Esophagus muscularis mucosa (tissue), 4 donors: Measurements from ENCODE around the gene ICE2. TPM values are rescaled to one million over a fixed set of nuclear protein-coding genes. Genes with fewer than 3 reads are reported as not detected.

ENCODE experiments used
- DNase-seq: peaks from one replicate; pipeline ENCODE4 v3.0.0-alpha.2; 2017; ENCODE audit errors: extremely low spot score
- H3K27ac ChIP-seq, 4 donors: fragments of 200-600 bp; sonication (generic); replicated peaks in 1 of 4; 1 replicate in 3 of 4; 2 replicates in 1 of 4; pipeline ENCODE4 v1.5.1; 2016 to 2019; ENCODE audit warnings: mild to moderate bottlenecking in 1 of 4
- H3K27me3 ChIP-seq, 4 donors: fragments of 200-600 bp; sonication (generic); one replicate each; pipeline versions ENCODE4 v1.5.1 to v1.6.0; 2016 to 2019
- H3K36me3 ChIP-seq, 4 donors: fragments of 200-600 bp; sonication (generic); one replicate each; pipeline ENCODE4 v1.5.1; 2016 to 2019
- H3K4me1 ChIP-seq, 4 donors: fragments of 200-600 bp; sonication (generic); one replicate each; pipeline ENCODE4 v1.5.1; 2016 to 2019
- H3K4me3 ChIP-seq, 4 donors: fragments of 200-600 bp; sonication (generic); 1 replicate in 2 of 4; 2 replicates in 2 of 4; pipeline ENCODE4 v1.5.1; 2016 to 2019; ENCODE audit warnings: mild to moderate bottlenecking in 4 of 4, moderate library complexity in 1 of 4
- H3K9me3 ChIP-seq, 4 donors: fragments of 200-600 bp; sonication (generic); 1 replicate in 3 of 4; 2 replicates in 1 of 4; pipeline ENCODE4 v1.5.1; 2016 to 2019
- EP300 ChIP-seq: sonication (generic); formaldehyde crosslinking; IDR thresholded peaks from one replicate; pipeline ENCODE4 v1.6.1; 2017; ENCODE audit warnings: antibody characterized with exemption
- POLR2A ChIP-seq: fragments of 450-650 bp; IDR thresholded peaks from one replicate; pipeline ENCODE4 v1.6.1; 2017; ENCODE audit warnings: antibody characterized with exemption, moderate library complexity, mild to moderate bottlenecking, low read depth
- POLR2AphosphoS5 ChIP-seq, 2 donors: sonication (generic); formaldehyde crosslinking; IDR thresholded peaks; one replicate each; pipeline ENCODE4 v1.6.1; 2017; ENCODE audit warnings: antibody characterized with exemption in 2 of 2
- WGBS: methylation state at CpG from one replicate; pipeline ENCODE4 v1.1.5; 2018; 5-methylcytosine and 5-hydroxymethylcytosine counted together
- intact Hi-C: fragments of 100-400 bp; cut with DNase I; formaldehyde crosslinking; loops from one replicate; pipeline ENCODE4 v1.15.1; 2023
- total RNA-seq, 4 donors: library from RNA; depleted of rRNA; stranded (reverse); fragments of >200 nt; gene quantifications; one replicate each; pipeline versions ENCODE4 v1.1.0 to v1.2.1, GENCODE V29; 2016
- TF ChIP-seq, protein P1 (sequence below), 3 experiments: fragments of 200-600 bp in 2 of 3; fragments of 450-650 bp in 1 of 3; sonication (generic) in 2 of 3; IDR thresholded peaks; one replicate each; pipeline ENCODE4 v1.5.1; 2017 to 2019; ENCODE audit warnings: antibody characterized with exemption in 3 of 3, mild to moderate bottlenecking in 2 of 3, moderate library complexity in 1 of 3

The ICE2 gene
- total RNA-seq, 4 donors from 2014 or later: 17.4 to 30.4 (median 21.3) TPM

DNA sequence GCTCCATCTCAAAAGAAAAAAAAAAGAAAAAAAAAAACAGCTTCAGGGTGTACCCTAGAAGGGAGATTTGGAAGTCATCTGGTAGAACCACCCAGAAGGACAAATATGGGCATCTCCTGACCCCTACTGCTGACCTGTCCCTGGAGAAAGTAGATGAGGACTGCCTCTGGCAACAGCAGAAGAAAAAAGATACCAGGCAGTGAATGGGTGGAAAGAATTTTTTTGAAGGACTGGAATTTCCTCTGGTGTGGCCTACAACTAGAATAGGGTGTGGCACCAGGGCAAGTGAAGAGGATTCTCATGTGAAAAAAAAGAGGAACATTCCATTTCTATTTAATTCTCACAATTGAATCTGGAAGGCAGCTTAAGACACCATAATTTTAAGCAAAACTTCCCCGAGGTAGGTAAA, 84.2 kb downstream of the ICE2 start:
- peak overlapping the region in 2 of 4 donors; percentile 20 to 86 for H3K4me3 ChIP-seq
- intact Hi-C loops: loop anchor here (5.0 kb wide), 1 partner anchor 32 kb away; no protein-coding TSS in a partner anchor
- TF ChIP-seq POLR2AphosphoS5 (IDR thresholded peaks at IDR 0.05): no peak
- TF ChIP-seq POLR2A: no peak
- no peak for TF ChIP-seq EP300
- TF ChIP-seq, protein P1, sequence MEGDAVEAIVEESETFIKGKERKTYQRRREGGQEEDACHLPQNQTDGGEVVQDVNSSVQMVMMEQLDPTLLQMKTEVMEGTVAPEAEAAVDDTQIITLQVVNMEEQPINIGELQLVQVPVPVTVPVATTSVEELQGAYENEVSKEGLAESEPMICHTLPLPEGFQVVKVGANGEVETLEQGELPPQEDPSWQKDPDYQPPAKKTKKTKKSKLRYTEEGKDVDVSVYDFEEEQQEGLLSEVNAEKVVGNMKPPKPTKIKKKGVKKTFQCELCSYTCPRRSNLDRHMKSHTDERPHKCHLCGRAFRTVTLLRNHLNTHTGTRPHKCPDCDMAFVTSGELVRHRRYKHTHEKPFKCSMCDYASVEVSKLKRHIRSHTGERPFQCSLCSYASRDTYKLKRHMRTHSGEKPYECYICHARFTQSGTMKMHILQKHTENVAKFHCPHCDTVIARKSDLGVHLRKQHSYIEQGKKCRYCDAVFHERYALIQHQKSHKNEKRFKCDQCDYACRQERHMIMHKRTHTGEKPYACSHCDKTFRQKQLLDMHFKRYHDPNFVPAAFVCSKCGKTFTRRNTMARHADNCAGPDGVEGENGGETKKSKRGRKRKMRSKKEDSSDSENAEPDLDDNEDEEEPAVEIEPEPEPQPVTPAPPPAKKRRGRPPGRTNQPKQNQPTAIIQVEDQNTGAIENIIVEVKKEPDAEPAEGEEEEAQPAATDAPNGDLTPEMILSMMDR (IDR thresholded peaks at IDR 0.05): no peak
- H3K9me3 ChIP-seq: no peaks in the 10 kb centered on the region
- 67% methylated on average over 1 of the region's 1 CpG for WGBS
- peaks cover 71 to 89% (median 84%) of the 10 kb centered on the region in 4 donors for H3K4me1 ChIP-seq
- no peaks in the 10 kb centered on the region for H3K27me3 ChIP-seq
- peaks cover 0 to 19% (median 2%) of the 10 kb centered on the region in 4 donors for H3K36me3 ChIP-seq
- DNase-seq: no peak
- H3K27ac ChIP-seq: peak overlapping the region; percentile 92 to 96 (median 94)

DNA sequence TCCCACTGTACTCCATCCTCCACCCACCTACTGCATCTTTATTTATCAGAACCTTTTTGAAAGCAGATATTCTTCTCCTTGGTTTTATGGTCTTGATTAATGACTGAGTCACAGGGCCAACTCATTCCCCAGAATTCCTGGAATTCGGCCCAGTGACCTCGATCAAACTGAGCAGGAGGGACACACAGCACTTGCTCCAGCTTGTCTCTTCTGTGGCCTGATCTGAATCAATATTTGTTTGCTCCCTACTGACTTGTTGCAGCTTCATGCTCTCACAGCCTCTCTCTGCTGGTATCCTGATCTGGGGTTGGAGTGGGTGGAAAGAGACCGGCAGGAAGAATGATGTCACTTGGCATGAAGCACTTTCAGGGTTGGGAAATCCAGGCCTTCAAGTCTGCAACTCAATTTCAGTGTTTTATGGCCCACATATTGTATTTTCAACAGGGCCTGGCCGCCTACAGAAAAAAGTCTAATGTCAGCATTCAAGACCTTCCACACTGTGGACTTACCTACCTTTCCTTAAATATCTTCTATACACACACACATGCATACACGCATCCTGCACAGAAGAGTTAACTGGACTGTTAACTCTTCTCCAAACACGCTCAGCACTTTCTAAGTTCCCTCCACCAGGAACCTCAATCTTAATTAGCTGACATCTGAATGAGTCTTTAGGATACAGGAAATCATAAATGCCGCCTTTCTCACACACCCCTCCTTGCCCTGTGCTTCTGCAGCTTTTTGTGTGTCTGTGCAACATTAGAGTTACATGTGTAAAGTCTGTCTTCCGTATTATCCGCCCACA, 85.8 kb downstream of the ICE2 start:
- Histone ChIP-seq H3K27me3 (no peaks in the 10 kb centered on the region), H3K4me3 (peak overlapping the region in 3 of 4 donors; percentile 19 to 32 (median 20)), H3K4me1 (peaks cover 74 to 98% (median 89%) of the 10 kb centered on the region in 4 donors), H3K9me3 (no peaks in the 10 kb centered on the region), H3K27ac (peak overlapping the region; percentile 92 to 96 (median 94)), H3K36me3 (peaks cover 0 to 19% (median 2%) of the 10 kb centered on the region in 4 donors)
- peak; percentile 74 to 79 for TF ChIP-seq POLR2AphosphoS5 (IDR thresholded peaks at IDR 0.05)
- TF ChIP-seq EP300: no peak
- DNase-seq: no peak
- 46% methylated on average over 8 of the region's 9 CpGs for WGBS
- intact Hi-C loops: no loop called here

DNA sequence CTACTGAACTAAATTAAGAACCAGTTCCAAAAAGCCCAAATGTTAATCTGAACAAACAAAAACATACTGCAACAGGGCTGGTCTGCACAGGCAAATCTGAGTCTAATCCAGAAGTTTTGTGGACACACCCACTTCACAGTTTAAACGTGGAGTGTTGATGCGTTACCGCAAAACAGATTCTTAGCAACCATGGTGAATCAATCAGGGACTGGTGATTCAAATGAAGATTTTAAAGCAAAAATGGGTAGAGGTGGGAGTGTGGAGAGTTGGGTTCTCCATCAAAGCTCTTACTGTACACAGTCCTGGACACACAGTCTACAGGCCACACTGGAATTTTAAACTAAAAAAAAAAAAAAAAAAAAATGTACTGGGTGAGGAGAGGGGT, 86.3 kb downstream of the ICE2 start:
- peaks cover 0 to 19% (median 2%) of the 10 kb centered on the region in 4 donors for H3K36me3 ChIP-seq
- H3K27ac ChIP-seq: peak overlapping the region; percentile 92 to 96 (median 94)
- peaks cover 72 to 98% (median 87%) of the 10 kb centered on the region in 4 donors for H3K4me1 ChIP-seq
- intact Hi-C loops: no loop called here
- TF ChIP-seq EP300: no peak
- TF ChIP-seq, protein P1 (IDR thresholded peaks at IDR 0.05): no peak
- TF ChIP-seq POLR2A: no peak
- TF ChIP-seq POLR2AphosphoS5 (IDR thresholded peaks at IDR 0.05): no peak
- no peak overlapping the region for H3K4me3 ChIP-seq
- DNase-seq: no peak
- WGBS: 17% methylated on average over 3 of the region's 3 CpGs
- H3K27me3 ChIP-seq: no peaks in the 10 kb centered on the region
- H3K9me3 ChIP-seq: no peaks in the 10 kb centered on the region

DNA sequence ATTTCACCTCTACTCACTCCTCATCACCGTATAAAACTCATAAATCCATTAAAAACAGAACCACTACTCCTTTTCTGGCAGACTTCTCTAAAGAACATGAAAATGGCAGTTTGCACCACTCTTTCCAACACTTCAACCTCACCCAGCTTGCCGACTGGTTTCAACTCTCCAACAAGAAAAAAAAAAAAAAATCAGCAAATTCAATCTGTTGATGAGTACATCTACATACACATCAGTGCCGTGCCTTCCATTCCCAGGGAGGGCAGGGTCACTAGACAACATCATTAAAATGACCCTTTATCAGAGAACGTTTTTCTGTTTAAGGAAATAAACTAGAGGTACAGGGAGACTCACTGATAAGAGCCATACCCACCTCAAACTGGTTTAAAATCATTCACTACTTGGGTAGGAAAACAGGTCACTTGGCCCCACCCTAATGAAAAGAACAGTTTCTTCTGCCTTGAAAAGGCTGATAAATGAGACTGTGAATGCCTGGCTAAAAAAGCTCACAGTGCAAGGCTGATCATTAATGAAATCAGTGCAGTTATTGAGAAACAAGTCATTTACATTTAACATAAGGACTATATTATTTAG, 87.1 kb downstream of the ICE2 start:
- TF ChIP-seq POLR2AphosphoS5 (IDR thresholded peaks at IDR 0.05): no peak
- TF ChIP-seq, protein P1 (IDR thresholded peaks at IDR 0.05): no peak
- TF ChIP-seq EP300: no peak
- TF ChIP-seq POLR2A: no peak
- H3K4me1 ChIP-seq: peaks cover 72 to 97% (median 86%) of the 10 kb centered on the region in 4 donors

DNA sequence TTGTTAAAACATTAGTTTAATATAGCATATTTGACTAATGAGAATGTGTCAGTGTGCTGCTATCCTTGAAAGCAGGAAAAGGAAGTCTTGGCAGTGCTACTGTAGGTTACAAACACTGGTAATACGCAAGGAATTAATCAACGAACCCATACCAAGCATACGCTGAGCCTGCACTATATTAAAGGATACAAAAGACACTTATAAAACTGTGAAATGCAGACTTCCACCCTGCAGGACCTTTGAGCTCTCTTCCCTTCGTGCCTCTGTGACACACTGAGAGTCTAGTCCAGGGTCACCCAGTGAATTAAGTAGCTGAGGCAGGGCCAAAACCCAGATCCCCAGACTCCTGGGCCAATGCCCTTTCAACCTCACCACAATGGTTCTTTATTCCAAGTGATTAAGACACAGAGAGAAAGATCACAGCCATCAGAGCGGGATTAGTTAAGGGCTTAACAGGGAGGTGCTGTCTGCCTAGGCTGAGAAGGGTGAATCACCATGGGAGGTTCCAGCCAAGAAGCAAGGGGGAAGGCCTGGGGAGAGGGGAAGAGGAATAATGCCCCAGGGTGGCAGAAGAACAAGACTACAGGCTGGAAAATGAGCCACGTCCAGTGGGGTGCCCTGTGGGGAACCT, 88.0 kb downstream of the ICE2 start:
- 21% methylated on average over 6 of the region's 6 CpGs for WGBS
- DNase-seq: no peak
- H3K9me3 ChIP-seq: no peaks in the 10 kb centered on the region
- peaks cover 0 to 17% (median 1%) of the 10 kb centered on the region in 4 donors for H3K36me3 ChIP-seq
- TF ChIP-seq, protein P1 (IDR thresholded peaks at IDR 0.05): peak in 1 of 3 experiments; percentile 7
- peak; percentile 50 to 56 for TF ChIP-seq POLR2AphosphoS5 (IDR thresholded peaks at IDR 0.05)
- no peak for TF ChIP-seq POLR2A
- H3K4me3 ChIP-seq: peak overlapping the region in 3 of 4 donors; percentile 8 to 13 (median 12)
- intact Hi-C loops: no loop called here
- peak overlapping the region; percentile 92 to 96 (median 94) for H3K27ac ChIP-seq
- peaks cover 73 to 88% (median 83%) of the 10 kb centered on the region in 4 donors for H3K4me1 ChIP-seq
- H3K27me3 ChIP-seq: no peaks in the 10 kb centered on the region

More for the DNA sequence above, 87.1 kb downstream of the ICE2 start:
- DNase-seq: no peak
- Histone ChIP-seq H3K36me3 (peaks cover 0 to 19% (median 2%) of the 10 kb centered on the region in 4 donors), H3K4me3 (peak overlapping the region in 1 of 4 donors; percentile 13), H3K27me3 (no peaks in the 10 kb centered on the region), H3K9me3 (no peaks in the 10 kb centered on the region), H3K27ac (peak overlapping the region; percentile 92 to 96 (median 94))
- WGBS: 49% methylated on average over 4 of the region's 4 CpGs
- intact Hi-C loops: no loop called here
